ENCODE data around the gene HHLA2.

The HHLA2 gene

GRCh38 chr3:108394016-108394415 lies 97.7 kb downstream of the HHLA2 start:
- peaks cover 10% of the 10 kb centered on the region; the same call in 1 of the 2 replicates for H3K4me1 ChIP-seq (ENCODE audit: insufficient read depth, low read length)
- 95% methylated on average over 2 of the region's 2 CpGs for WGBS
- H3K9me3 ChIP-seq (ENCODE audit: insufficient read depth, low read depth, low read length) = no peaks in the 10 kb centered on the region
- no peaks in the 10 kb centered on the region for H3K36me3 ChIP-seq (ENCODE audit: insufficient read depth, low read length)
- no peak overlapping the region for H3K4me3 ChIP-seq (ENCODE audit: low read length)
- H3K27ac ChIP-seq (ENCODE audit: low read depth, low read length) = no peak overlapping the region
- H3K9ac ChIP-seq (ENCODE audit: low read depth, low read length) = no peak overlapping the region
- no peaks in the 10 kb centered on the region for H3K27me3 ChIP-seq (ENCODE audit: insufficient read depth, low read length)

GRCh38 chr3:108394563-108394962 lies 98.2 kb downstream of the HHLA2 start:
- H3K4me3 ChIP-seq (ENCODE audit: low read length) = no peak overlapping the region
- H3K9me3 ChIP-seq (ENCODE audit: insufficient read depth, low read depth, low read length) = no peaks in the 10 kb centered on the region
- H3K36me3 ChIP-seq (ENCODE audit: insufficient read depth, low read length) = no peaks in the 10 kb centered on the region
- H3K27ac ChIP-seq (ENCODE audit: low read depth, low read length) = no peak overlapping the region
- H3K27me3 ChIP-seq (ENCODE audit: insufficient read depth, low read length) = no peaks in the 10 kb centered on the region
- peaks cover 7% of the 10 kb centered on the region; the same call in 1 of the 2 replicates for H3K4me1 ChIP-seq (ENCODE audit: insufficient read depth, low read length)
- 95% methylated on average over 2 of the region's 3 CpGs for WGBS
- no peak overlapping the region for H3K9ac ChIP-seq (ENCODE audit: low read depth, low read length)

DNA sequence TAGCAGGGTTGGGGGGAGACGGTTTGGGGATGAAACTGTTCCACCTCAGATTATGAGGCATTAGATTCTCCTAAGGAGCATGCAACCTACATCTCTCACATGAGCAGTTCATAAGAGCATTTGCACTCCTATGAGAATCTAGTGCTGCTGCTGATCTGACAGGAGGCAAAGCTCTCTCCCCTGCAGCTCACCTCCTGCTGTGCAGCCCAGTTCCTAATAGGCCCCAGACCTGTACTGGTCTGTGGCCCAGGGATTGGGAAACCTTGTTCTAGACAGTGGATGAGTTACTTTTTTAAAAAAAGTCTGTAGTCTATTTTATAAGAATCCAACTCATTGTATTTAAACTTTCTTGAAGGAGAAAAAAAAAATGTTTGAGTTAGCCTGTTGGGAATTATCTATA lies 100.0 kb downstream of the HHLA2 start:
- Histone ChIP-seq H3K27me3 (ENCODE audit: insufficient read depth, low read length) (no peaks in the 10 kb centered on the region), H3K4me3 (ENCODE audit: low read length) (no peak overlapping the region), H3K36me3 (ENCODE audit: insufficient read depth, low read length) (no peaks in the 10 kb centered on the region), H3K9me3 (ENCODE audit: insufficient read depth, low read depth, low read length) (no peaks in the 10 kb centered on the region), H3K27ac (ENCODE audit: low read depth, low read length) (no peak overlapping the region), H3K4me1 (ENCODE audit: insufficient read depth, low read length) (0 out of 2 replicates have a peak, but pooled peaks cover 5% of the 10 kb centered on the region), H3K9ac (ENCODE audit: low read depth, low read length) (no peak overlapping the region)
- 78% methylated on average over 1 of the region's 1 CpG for WGBS

GRCh38 chr3:108398510-108398909 lies 102.2 kb downstream of the HHLA2 start:
- H3K4me1 ChIP-seq (ENCODE audit: insufficient read depth, low read length) = no peaks in the 10 kb centered on the region
- no peaks in the 10 kb centered on the region for H3K36me3 ChIP-seq (ENCODE audit: insufficient read depth, low read length)
- no peak overlapping the region for H3K9ac ChIP-seq (ENCODE audit: low read depth, low read length)
- no peaks in the 10 kb centered on the region for H3K27me3 ChIP-seq (ENCODE audit: insufficient read depth, low read length)
- WGBS = 96% methylated on average over 6 of the region's 6 CpGs
- no peaks in the 10 kb centered on the region for H3K9me3 ChIP-seq (ENCODE audit: insufficient read depth, low read depth, low read length)
- H3K27ac ChIP-seq (ENCODE audit: low read depth, low read length) = no peak overlapping the region
- no peak overlapping the region for H3K4me3 ChIP-seq (ENCODE audit: low read length)

DNA sequence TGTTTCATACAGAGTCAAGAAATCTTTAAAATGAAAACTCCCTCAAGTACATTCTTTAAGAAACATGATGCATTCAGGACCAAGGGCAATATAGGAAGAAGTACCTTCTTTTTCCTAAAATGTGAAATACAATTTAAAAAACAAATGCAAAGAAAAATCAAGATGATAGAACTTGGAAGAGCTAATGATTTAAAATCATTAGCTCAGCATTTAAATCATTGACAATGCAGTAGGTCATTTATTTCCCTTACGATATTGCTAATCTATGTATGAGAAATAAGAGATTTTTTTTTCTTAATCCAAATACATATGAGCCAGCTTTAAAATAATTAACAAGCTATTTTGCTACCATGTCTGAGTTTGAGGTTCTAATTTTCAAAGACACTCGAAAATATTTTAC lies 105.5 kb downstream of the HHLA2 start:
- H3K36me3 ChIP-seq (ENCODE audit: insufficient read depth, low read length) = no peaks in the 10 kb centered on the region
- no peak overlapping the region for H3K27ac ChIP-seq (ENCODE audit: low read depth, low read length)
- no peak overlapping the region for H3K9ac ChIP-seq (ENCODE audit: low read depth, low read length)
- peaks cover 1% of the 10 kb centered on the region for H3K4me1 ChIP-seq (ENCODE audit: insufficient read depth, low read length)
- no peak overlapping the region for H3K4me3 ChIP-seq (ENCODE audit: low read length)
- H3K27me3 ChIP-seq (ENCODE audit: insufficient read depth, low read length) = no peaks in the 10 kb centered on the region
- 100% methylated on average over 1 of the region's 2 CpGs for whole genome bisulfite sequencing
- no peaks in the 10 kb centered on the region for H3K9me3 ChIP-seq (ENCODE audit: insufficient read depth, low read depth, low read length)

GRCh38 chr3:108403198-108403597 lies 106.8 kb downstream of the HHLA2 start:
- no peaks in the 10 kb centered on the region for H3K9me3 ChIP-seq (ENCODE audit: insufficient read depth, low read depth, low read length)
- H3K4me1 ChIP-seq (ENCODE audit: insufficient read depth, low read length) = peaks cover 10% of the 10 kb centered on the region
- H3K27me3 ChIP-seq (ENCODE audit: insufficient read depth, low read length) = no peaks in the 10 kb centered on the region
- no peak overlapping the region for H3K4me3 ChIP-seq (ENCODE audit: low read length)
- WGBS = 100% methylated on average over 1 of the region's 1 CpG
- no peak overlapping the region for H3K9ac ChIP-seq (ENCODE audit: low read depth, low read length)
- no peaks in the 10 kb centered on the region for H3K36me3 ChIP-seq (ENCODE audit: insufficient read depth, low read length)
- no peak overlapping the region for H3K27ac ChIP-seq (ENCODE audit: low read depth, low read length)

- H3K27me3 ChIP-seq (ENCODE audit: insufficient read depth, low read length) = no peaks in the 10 kb centered on the region
- H3K9me3 ChIP-seq (ENCODE audit: insufficient read depth, low read depth, low read length) = no peaks in the 10 kb centered on the region
- no peak overlapping the region for H3K9ac ChIP-seq (ENCODE audit: low read depth, low read length)
- no peak overlapping the region for H3K27ac ChIP-seq (ENCODE audit: low read depth, low read length)
- WGBS = 85% methylated on average over 4 of the region's 4 CpGs
- H3K4me3 ChIP-seq (ENCODE audit: low read length) = no peak overlapping the region
- peaks cover 10% of the 10 kb centered on the region for H3K4me1 ChIP-seq (ENCODE audit: insufficient read depth, low read length)
- no peaks in the 10 kb centered on the region for H3K36me3 ChIP-seq (ENCODE audit: insufficient read depth, low read length)
Observed at GRCh38 chr3:108403686-108404345, 107.5 kb downstream of the HHLA2 start.

DNA sequence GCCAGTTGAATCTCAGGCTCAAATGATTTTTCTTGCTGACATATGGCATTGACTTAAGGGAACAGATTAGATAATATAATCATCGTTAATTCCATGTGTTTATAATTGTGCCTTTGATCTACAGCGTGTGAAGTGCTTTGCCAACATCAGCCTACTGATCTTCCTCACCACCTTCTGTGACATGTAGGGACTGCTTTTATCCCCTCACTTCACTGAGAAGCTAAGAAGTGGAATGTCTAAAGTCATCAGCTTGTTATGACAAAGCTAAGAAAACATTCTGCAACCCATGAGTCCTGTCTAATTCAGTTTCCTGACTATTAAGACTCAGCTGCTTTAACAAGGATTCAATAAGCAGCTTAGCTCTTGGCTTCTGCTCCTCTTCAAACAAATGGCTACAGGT lies 108.0 kb downstream of the HHLA2 start:
- WGBS = 100% methylated on average over 1 of the region's 2 CpGs
- Histone ChIP-seq H3K27me3 (ENCODE audit: insufficient read depth, low read length) (no peaks in the 10 kb centered on the region), H3K4me3 (ENCODE audit: low read length) (no peak overlapping the region), H3K27ac (ENCODE audit: low read depth, low read length) (no peak overlapping the region), H3K9me3 (ENCODE audit: insufficient read depth, low read depth, low read length) (no peaks in the 10 kb centered on the region), H3K36me3 (ENCODE audit: insufficient read depth, low read length) (no peaks in the 10 kb centered on the region), H3K4me1 (ENCODE audit: insufficient read depth, low read length) (peaks cover 10% of the 10 kb centered on the region), H3K9ac (ENCODE audit: low read depth, low read length) (no peak overlapping the region)

GRCh38 chr3:108406063-108406660 lies 109.8 kb downstream of the HHLA2 start:
- H3K4me3 ChIP-seq (ENCODE audit: low read length) = no peak overlapping the region
- H3K36me3 ChIP-seq (ENCODE audit: insufficient read depth, low read length) = no peaks in the 10 kb centered on the region
- WGBS = 100% methylated on average over 1 of the region's 3 CpGs
- H3K9me3 ChIP-seq (ENCODE audit: insufficient read depth, low read depth, low read length) = no peaks in the 10 kb centered on the region
- H3K27ac ChIP-seq (ENCODE audit: low read depth, low read length) = no peak overlapping the region
- peaks cover 10% of the 10 kb centered on the region for H3K4me1 ChIP-seq (ENCODE audit: insufficient read depth, low read length)
- no peaks in the 10 kb centered on the region for H3K27me3 ChIP-seq (ENCODE audit: insufficient read depth, low read length)
- no peak overlapping the region for H3K9ac ChIP-seq (ENCODE audit: low read depth, low read length)

- Histone ChIP-seq H3K27ac (ENCODE audit: low read depth, low read length) (no peak overlapping the region), H3K9me3 (ENCODE audit: insufficient read depth, low read depth, low read length) (no peaks in the 10 kb centered on the region), H3K9ac (ENCODE audit: low read depth, low read length) (no peak overlapping the region), H3K36me3 (ENCODE audit: insufficient read depth, low read length) (no peaks in the 10 kb centered on the region), H3K27me3 (ENCODE audit: insufficient read depth, low read length) (no peaks in the 10 kb centered on the region), H3K4me1 (ENCODE audit: insufficient read depth, low read length) (peaks cover 10% of the 10 kb centered on the region), H3K4me3 (ENCODE audit: low read length) (no peak overlapping the region)
- WGBS = 53% methylated on average over 7 of the region's 7 CpGs
Observed at GRCh38 chr3:108406661-108407206, 110.4 kb downstream of the HHLA2 start.

GRCh38 chr3:108407886-108408285 lies 111.5 kb downstream of the HHLA2 start:
- no peaks in the 10 kb centered on the region for H3K27me3 ChIP-seq (ENCODE audit: insufficient read depth, low read length)
- no peaks in the 10 kb centered on the region for H3K36me3 ChIP-seq (ENCODE audit: insufficient read depth, low read length)
- H3K9me3 ChIP-seq (ENCODE audit: insufficient read depth, low read depth, low read length) = no peaks in the 10 kb centered on the region
- peaks cover 10% of the 10 kb centered on the region for H3K4me1 ChIP-seq (ENCODE audit: insufficient read depth, low read length)
- H3K27ac ChIP-seq (ENCODE audit: low read depth, low read length) = no peak overlapping the region
- H3K4me3 ChIP-seq (ENCODE audit: low read length) = no peak overlapping the region
- 95% methylated on average over 3 of the region's 3 CpGs for WGBS
- no peak overlapping the region for H3K9ac ChIP-seq (ENCODE audit: low read depth, low read length)
